KOPT-K1 (cell line): Measurements from ENCODE around the gene PRSS2.
"Not testable (repeated sequence)": the region's sequence is repeated elsewhere in the genome, so short reads cannot be mapped to it uniquely, and the experiment has no call there.

ENCODE experiments used
- H3K27ac ChIP-seq: fragments of 200-600 bp; sonication (generic); 2 replicates; pipeline ENCODE4 v1.5.1; 2016; ENCODE audit warnings: antibody characterized with exemption, mild to moderate bottlenecking, low read depth, low read length; ENCODE audit not compliant: poor library complexity, severe bottlenecking
- H3K36me3 ChIP-seq: fragments of 200-600 bp; sonication (generic); 2 replicates; pipeline ENCODE4 v1.5.1; 2017; ENCODE audit warnings: antibody characterized with exemption, mild to moderate bottlenecking, low read length, moderate library complexity; ENCODE audit not compliant: insufficient read depth
- H3K9me3 ChIP-seq: fragments of 200-600 bp; sonication (generic); 2 replicates; pipeline ENCODE4 v1.5.1; 2017; ENCODE audit warnings: antibody characterized with exemption, low read length, mild to moderate bottlenecking; ENCODE audit not compliant: insufficient read depth, poor library complexity, severe bottlenecking

The PRSS2 gene

DNA sequence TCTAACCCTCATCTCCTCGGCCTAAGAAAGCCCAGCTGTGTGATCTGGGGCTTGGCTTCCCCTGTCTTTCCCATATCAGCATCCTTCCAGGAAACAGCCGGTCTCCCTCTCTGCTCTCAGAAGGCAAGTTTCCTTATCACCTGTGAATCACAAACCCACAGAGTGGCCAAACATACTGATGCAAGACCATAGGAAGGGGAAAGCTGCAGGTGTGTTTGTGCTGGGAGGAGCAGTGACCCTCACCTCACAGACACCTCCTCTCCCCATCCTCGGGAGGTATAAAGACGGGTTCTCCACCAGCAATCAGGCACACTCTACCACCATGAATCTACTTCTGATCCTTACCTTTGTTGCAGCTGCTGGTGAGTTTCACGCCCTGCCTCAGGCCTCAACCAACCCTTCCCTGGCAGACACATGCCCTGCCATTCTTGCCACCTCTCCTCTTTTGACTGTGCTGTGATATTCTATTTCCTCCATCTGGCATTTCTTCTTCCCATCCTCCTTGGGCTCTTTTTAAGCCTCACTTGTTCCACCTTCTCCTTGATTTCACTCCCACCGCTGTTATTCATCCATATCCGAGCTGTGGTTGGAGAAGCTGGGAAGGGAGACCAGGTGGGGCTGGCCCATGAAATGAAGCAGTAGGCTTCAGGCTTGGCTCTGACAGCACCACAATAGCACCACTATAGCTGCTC is at the start of gene PRSS2:
Gene PRSS2 (plus strand): TSS at position 310 of the 692 bp plus-strand sequence. CDS start 13 bp downstream, at position 323.
- no peaks in the 10 kb centered on the region for H3K9me3 ChIP-seq
- no peaks in the 10 kb centered on the region for H3K36me3 ChIP-seq
- no peak within 1 kb of the TSS for H3K27ac ChIP-seq

DNA sequence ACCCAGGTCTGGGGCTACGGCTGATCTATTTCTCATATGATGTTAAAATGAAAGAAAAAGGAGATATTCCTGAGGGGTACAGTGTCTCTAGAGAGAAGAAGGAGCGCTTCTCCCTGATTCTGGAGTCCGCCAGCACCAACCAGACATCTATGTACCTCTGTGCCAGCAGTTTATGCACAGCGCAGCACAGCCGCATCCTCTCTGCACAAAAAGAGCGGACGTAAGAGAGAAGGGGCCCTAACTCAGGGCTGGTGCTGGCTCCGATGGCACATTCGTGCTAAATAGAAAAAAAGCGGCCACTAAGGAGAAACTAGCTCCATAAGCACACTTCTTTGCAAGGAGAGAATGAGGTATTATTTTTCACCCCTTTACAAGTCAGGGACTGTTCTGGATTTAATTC is 49.8 kb upstream of the PRSS2 start:
- Histone ChIP-seq H3K9me3 (no peaks in the 10 kb centered on the region), H3K27ac (peak overlapping the region; percentile 100), H3K36me3 (peaks cover 22% of the 10 kb centered on the region)

DNA sequence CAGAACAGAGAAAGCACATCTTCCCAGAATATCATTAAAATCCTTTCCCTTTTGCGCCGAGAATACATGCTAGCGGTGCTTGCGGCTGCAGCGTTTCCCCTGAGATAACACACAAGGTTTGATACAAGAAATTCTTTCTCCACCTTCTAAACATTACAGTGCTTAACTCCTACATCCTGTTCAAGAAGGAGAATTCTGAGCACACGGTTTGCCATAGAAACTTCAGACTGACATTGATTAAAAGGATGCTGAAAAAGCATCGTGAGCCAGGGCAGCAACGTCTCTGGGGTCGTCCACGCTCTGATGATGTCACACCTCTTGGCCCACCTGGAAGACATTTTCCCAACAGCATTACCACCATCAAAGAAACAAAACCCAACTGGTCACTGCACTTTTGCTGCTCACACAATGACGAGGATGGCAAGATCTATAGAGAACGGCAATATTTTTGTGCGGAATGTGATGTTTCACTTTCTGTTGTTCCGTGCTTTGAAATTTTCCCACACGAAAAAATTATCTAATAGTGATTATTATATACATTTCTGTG is 48.4 kb upstream of the PRSS2 start:
- Histone ChIP-seq H3K36me3 (peaks cover 22% of the 10 kb centered on the region), H3K27ac (peak overlapping the region; percentile 100), H3K9me3 (no peaks in the 10 kb centered on the region)

DNA sequence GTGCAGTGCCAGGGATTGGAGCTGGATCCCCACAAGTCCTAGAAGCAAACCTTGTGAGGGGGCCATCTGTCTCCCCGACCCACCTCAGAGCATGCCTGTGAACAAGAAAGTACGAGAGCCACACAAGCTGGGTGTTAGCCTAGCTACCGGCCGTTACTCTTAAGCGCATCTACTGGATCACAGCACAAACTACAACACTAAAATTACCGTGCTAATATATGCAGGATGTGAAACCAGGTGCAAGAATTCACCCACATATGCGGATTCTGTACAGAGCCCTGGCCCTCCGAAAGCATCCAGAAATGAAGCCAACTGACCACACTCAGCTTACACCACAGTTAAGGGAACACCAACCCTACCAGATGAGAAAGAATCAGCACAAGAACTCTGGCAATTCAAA is 37.5 kb upstream of the PRSS2 start:
- Histone ChIP-seq H3K27ac (peak overlapping the region; percentile 100), H3K9me3 (no peaks in the 10 kb centered on the region), H3K36me3 (peaks cover 18% of the 10 kb centered on the region)

GRCh38 chr7:142739923-142740492 is 30.8 kb upstream of the PRSS2 start:
- Histone ChIP-seq H3K9me3 (no peaks in the 10 kb centered on the region), H3K27ac (peak overlapping the region; percentile 100), H3K36me3 (no peaks in the 10 kb centered on the region)

DNA sequence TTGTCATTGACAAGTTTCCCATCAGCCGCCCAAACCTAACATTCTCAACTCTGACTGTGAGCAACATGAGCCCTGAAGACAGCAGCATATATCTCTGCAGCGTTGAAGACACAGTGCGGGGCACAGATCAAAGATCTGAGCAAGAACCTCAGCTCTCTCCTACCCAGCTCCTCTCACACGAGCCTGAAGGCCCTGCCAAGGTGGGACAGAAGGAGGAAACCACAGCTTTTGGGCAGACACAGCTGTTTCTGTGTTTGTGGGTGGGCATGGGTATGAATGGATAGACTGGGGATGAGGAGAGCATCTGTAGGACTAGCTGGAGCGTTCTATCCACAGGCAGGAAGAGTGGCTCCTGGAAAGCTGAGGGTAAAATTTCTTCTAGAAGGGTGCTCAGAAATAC is 30.0 kb upstream of the PRSS2 start:
- peak overlapping the region; percentile 100 for H3K27ac ChIP-seq
- no peaks in the 10 kb centered on the region for H3K36me3 ChIP-seq

DNA sequence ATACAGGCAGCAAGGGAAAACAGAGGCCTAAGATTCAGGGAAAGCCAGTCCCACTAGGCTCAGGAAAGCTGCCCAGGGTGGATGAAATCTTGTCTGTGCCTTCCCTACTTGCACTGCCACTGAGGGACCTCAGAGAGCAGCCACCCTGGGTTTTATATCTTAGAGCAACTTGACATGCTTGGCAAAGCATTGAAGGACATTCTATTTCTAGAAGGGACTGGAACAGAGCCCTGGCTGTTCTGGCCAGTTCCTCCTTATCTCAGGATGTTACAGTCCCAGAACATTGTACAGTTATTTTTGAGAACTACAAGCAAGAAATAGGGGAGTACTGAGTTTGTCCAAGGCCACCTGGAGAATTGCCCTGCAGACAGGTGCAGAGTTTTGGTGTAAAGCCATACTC is 28.8 kb upstream of the PRSS2 start:
- H3K9me3 ChIP-seq, H3K27ac ChIP-seq, H3K36me3 ChIP-seq: not testable (repeated sequence)

More for the DNA sequence above, 30.0 kb upstream of the PRSS2 start:
- no peaks in the 10 kb centered on the region for H3K9me3 ChIP-seq

DNA sequence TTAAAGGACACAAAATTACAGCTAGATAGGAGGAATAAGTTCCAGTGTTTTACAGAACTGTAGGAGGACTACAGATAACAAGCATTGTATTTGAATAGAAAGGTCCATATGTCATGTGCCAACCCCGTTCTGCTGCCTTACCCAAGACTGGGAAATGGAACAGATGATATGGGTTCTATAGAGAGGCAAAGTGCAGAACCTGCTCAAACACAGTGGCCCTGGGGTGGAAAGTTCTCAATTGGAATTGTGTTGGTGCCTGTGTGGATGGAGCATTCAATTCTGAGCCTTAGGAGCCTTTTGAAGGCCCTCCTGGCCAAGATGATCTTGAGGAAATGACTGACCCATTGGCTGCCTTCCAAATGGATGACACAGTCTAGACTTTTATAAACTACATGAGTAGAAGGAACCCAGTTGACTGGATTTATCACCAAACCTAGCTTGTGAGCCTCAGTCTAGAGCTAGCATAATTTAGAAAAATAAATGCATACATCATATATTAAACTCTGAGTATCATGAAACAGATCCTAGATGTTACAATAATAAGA is 25.6 kb upstream of the PRSS2 start:
- no peaks in the 10 kb centered on the region for H3K9me3 ChIP-seq
- H3K27ac ChIP-seq = no peak overlapping the region
- H3K36me3 ChIP-seq = no peaks in the 10 kb centered on the region

DNA sequence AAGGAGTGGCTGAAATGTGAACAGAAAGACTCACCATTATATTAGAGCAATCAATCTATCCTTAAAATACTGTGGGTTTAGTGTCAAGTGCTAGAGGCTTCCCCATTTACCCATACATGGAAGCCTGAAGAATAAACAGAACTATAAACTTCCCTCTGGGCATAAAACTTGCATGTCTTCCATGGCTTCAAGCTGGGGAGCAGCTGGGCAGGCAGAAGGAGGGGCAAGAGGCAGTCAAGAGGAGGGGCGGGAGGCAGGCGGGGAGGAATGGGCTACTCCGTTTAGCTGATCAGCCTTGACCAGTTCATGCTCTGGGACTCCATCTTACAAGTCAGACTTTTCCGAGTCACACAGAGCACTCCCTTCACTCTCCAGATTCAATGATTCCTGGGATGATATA is 25.0 kb upstream of the PRSS2 start:
- H3K9me3 ChIP-seq = no peaks in the 10 kb centered on the region
- H3K27ac ChIP-seq = no peak overlapping the region
- H3K36me3 ChIP-seq = no peaks in the 10 kb centered on the region

DNA sequence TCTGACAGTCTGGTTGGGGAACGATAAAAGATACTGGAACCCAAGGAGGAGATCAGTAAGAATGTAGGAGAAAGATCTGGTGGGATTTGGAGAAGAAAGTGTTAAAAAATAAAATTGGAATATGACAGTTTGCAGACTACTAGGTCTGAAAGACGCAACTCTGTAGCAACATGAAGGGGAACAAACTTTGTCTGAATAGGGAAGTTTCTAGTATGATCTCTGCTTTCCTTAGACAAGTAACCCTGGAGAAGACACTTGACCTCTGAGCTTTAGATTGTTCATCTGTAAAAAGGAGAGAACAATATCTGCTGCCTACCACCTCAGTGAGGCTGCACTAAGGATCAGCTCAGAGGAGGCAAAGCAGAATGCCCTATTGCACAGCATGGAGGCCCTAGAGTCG is 24.5 kb upstream of the PRSS2 start:
- H3K36me3 ChIP-seq = no peaks in the 10 kb centered on the region
- H3K27ac ChIP-seq = no peak overlapping the region
- no peaks in the 10 kb centered on the region for H3K9me3 ChIP-seq

- not testable (repeated sequence) for H3K9me3 ChIP-seq, H3K36me3 ChIP-seq, H3K27ac ChIP-seq
Observed at GRCh38 chr7:142748410-142748809, 22.4 kb upstream of the PRSS2 start.

- H3K9me3 ChIP-seq = no peaks in the 10 kb centered on the region
- H3K36me3 ChIP-seq = no peaks in the 10 kb centered on the region
- H3K27ac ChIP-seq = no peak within 1 kb of the TSS
Observed at GRCh38 chr7:142749218-142749993, 21.4 kb upstream of the PRSS2 start, which contains the start of gene PRSS1. Gene PRSS1 (plus strand): TSS chr7:142749472. CDS start chr7:142749485, 13 bp downstream.

DNA sequence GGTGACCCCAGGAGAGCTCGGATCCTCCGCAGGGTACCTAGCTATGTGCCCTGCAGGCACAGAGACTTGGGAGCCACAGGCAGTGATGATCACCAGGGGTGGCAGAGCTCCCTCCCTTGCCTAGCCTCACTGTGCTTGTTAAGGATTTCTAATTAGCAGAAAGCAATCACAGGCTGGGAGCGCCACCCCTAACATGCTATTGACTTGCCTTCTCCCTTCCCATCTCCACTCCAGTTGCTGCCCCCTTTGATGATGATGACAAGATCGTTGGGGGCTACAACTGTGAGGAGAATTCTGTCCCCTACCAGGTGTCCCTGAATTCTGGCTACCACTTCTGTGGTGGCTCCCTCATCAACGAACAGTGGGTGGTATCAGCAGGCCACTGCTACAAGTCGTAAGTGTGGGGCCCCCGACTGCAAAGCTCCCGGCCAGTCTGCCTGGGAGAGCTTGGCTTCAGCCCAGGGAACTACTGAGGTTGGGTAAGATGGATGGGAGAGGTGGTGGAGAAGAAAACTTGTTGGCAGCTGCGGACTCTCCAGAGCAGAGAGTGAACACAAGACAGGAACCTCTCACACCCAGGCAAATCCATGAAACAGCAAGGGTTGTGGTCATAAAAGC is 20.3 kb upstream of the PRSS2 start:
- H3K27ac ChIP-seq = no peak overlapping the region
- no peaks in the 10 kb centered on the region for H3K9me3 ChIP-seq
- no peaks in the 10 kb centered on the region for H3K36me3 ChIP-seq

- H3K27ac ChIP-seq, H3K36me3 ChIP-seq, H3K9me3 ChIP-seq: not testable (repeated sequence)
Observed at GRCh38 chr7:142751526-142752175, 19.1 kb upstream of the PRSS2 start.
